Adrenal gland (tissue), 5 donors: ENCODE results near the gene ACSL6.

Source experiments
- POLR2A ChIP-seq, 2 donors: fragments of 450-650 bp; IDR thresholded peaks; one replicate each; pipeline ENCODE4 v1.6.1; 2017; ENCODE audit warnings: antibody characterized with exemption in 2 of 2, mild to moderate bottlenecking in 2 of 2, moderate library complexity in 1 of 2
- TF ChIP-seq, protein P1 (sequence below), 6 experiments: fragments of 450-650 bp in 4 of 6; fragments of 200-600 bp in 2 of 6; sonication (generic) in 1 of 6; IDR thresholded peaks; 1 replicate in 5 of 6; 2 replicates in 1 of 6; pipeline versions ENCODE4 v1.5.1 to v1.8.0; 2016 to 2021; ENCODE audit warnings: antibody characterized with exemption in 6 of 6, mild to moderate bottlenecking in 2 of 6, moderate library complexity in 1 of 6
- donor health status: DM: no; HTN: no; CAD: no.

DNA sequence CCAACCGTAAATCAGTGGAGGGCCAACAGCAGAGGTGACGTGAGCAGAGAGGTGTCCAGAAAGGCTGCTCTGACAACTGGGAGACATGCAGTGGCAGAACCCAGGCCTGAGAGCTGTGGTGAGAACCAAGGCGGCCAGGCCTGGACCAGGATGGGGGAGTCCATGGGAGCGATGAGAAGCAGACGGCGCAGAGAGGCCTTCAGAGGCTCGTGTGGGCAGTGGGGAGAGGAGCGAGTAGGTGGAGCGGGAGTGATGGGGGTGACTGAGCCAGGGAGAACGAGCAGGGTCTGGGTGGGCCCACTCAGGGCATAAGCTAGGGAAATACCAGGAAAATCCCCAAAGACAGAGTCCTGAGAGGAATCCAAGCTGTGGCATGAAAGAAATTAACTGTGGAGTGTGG lies 41.1 kb upstream of the ACSL6 start:
- TF ChIP-seq, protein P1, sequence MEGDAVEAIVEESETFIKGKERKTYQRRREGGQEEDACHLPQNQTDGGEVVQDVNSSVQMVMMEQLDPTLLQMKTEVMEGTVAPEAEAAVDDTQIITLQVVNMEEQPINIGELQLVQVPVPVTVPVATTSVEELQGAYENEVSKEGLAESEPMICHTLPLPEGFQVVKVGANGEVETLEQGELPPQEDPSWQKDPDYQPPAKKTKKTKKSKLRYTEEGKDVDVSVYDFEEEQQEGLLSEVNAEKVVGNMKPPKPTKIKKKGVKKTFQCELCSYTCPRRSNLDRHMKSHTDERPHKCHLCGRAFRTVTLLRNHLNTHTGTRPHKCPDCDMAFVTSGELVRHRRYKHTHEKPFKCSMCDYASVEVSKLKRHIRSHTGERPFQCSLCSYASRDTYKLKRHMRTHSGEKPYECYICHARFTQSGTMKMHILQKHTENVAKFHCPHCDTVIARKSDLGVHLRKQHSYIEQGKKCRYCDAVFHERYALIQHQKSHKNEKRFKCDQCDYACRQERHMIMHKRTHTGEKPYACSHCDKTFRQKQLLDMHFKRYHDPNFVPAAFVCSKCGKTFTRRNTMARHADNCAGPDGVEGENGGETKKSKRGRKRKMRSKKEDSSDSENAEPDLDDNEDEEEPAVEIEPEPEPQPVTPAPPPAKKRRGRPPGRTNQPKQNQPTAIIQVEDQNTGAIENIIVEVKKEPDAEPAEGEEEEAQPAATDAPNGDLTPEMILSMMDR (IDR thresholded peaks at IDR 0.05): no peak
- no peak for TF ChIP-seq POLR2A (IDR thresholded peaks at IDR 0.05)
